ENCODE results near the gene C9. TPM values are rescaled to one million over a fixed set of nuclear protein-coding genes. Genes with fewer than 3 reads are reported as not detected.
"Not testable (repeated sequence)": the region's sequence is repeated elsewhere in the genome, so short reads cannot be mapped to it uniquely, and the experiment has no call there.

Gene C9
- total RNA-seq, 1 donor from 2014 or later, result not detected

- peaks cover under 1% of the 10 kb centered on the region for H3K27me3 Mint-ChIP-seq (ENCODE audit: insufficient read depth)
- no peak for DNase-seq (ENCODE audit: low spot score)
- H3K27ac Mint-ChIP-seq, result no peak overlapping the region
- H3K4me3 Mint-ChIP-seq, result no peak overlapping the region
- no peaks in the 10 kb centered on the region for H3K9me3 Mint-ChIP-seq
- no peaks in the 10 kb centered on the region for H3K4me1 Mint-ChIP-seq (ENCODE audit: low read depth)
- H3K36me3 Mint-ChIP-seq (ENCODE audit: low read depth), result no peaks in the 10 kb centered on the region
- intact Hi-C loops (cut with micrococcal nuclease), result no loop called here
These were observed 22.4 kb downstream of the C9 start for GRCh38 chr5:39341896-39342295.

- peaks cover 2% of the 10 kb centered on the region for H3K27me3 Mint-ChIP-seq (ENCODE audit: insufficient read depth)
- no peaks in the 10 kb centered on the region for H3K9me3 Mint-ChIP-seq
- intact Hi-C loops (cut with micrococcal nuclease), result no loop called here
- no peak overlapping the region for H3K27ac Mint-ChIP-seq
- no peaks in the 10 kb centered on the region for H3K36me3 Mint-ChIP-seq (ENCODE audit: low read depth)
- no peak overlapping the region for H3K4me3 Mint-ChIP-seq
- no peaks in the 10 kb centered on the region for H3K4me1 Mint-ChIP-seq (ENCODE audit: low read depth)
- DNase-seq (ENCODE audit: low spot score), result no peak
These were observed 23.8 kb downstream of the C9 start for GRCh38 chr5:39340506-39340905.

- no peak overlapping the region for H3K27ac Mint-ChIP-seq
- intact Hi-C loops (cut with micrococcal nuclease), result no loop called here
- no peak for DNase-seq (ENCODE audit: low spot score)
- H3K4me1 Mint-ChIP-seq (ENCODE audit: low read depth), result no peaks in the 10 kb centered on the region
- H3K27me3 Mint-ChIP-seq (ENCODE audit: insufficient read depth), result peaks cover 2% of the 10 kb centered on the region
- no peaks in the 10 kb centered on the region for H3K9me3 Mint-ChIP-seq
- no peak overlapping the region for H3K4me3 Mint-ChIP-seq
- H3K36me3 Mint-ChIP-seq (ENCODE audit: low read depth), result no peaks in the 10 kb centered on the region
These were observed 26.9 kb downstream of the C9 start for GRCh38 chr5:39337252-39337915.

- H3K27ac Mint-ChIP-seq; H3K9me3 Mint-ChIP-seq; DNase-seq (ENCODE audit: low spot score); H3K27me3 Mint-ChIP-seq (ENCODE audit: insufficient read depth); H3K4me3 Mint-ChIP-seq; H3K36me3 Mint-ChIP-seq (ENCODE audit: low read depth); H3K4me1 Mint-ChIP-seq (ENCODE audit: low read depth); intact Hi-C loops (cut with micrococcal nuclease): not testable (repeated sequence)
These were observed 30.0 kb downstream of the C9 start for GRCh38 chr5:39334296-39334695.

GRCh38 chr5:39333104-39333503 lies 31.2 kb downstream of the C9 start:
- no peaks in the 10 kb centered on the region for H3K36me3 Mint-ChIP-seq (ENCODE audit: low read depth)
- H3K9me3 Mint-ChIP-seq, result no peaks in the 10 kb centered on the region
- peaks cover 2% of the 10 kb centered on the region for H3K27me3 Mint-ChIP-seq (ENCODE audit: insufficient read depth)
- H3K27ac Mint-ChIP-seq, result no peak overlapping the region
- no peak overlapping the region for H3K4me3 Mint-ChIP-seq
- H3K4me1 Mint-ChIP-seq (ENCODE audit: low read depth), result no peaks in the 10 kb centered on the region
- intact Hi-C loops (cut with micrococcal nuclease), result no loop called here
- DNase-seq (ENCODE audit: low spot score), result no peak

DNA sequence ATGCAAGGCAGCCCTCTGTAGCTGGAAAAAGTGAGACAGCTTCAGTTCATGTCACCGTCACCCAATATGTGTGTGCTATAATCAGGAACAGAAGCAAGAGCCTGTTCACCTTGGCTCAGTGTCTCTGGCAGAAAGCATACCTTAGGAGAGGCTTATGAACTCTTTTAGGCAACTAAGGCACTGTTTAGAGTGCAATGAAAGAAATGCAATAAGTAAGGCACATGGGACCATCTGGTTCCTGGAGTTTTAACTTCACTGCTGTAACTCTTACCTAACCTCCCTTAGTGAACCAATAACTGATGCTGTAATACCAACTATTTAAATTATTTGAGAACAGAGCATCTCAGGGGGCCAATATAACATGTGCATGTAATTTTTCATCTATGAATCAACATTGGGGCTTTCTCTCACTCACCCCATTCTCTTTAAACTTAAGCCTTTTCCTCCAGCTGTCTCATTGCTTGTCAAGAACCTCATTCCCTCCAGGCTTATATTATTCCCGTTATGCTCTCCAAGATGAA lies 32.4 kb downstream of the C9 start:
- intact Hi-C loops (cut with micrococcal nuclease), result no loop called here
- Mint-ChIP-seq H3K4me1 (ENCODE audit: low read depth) (no peaks in the 10 kb centered on the region), H3K36me3 (ENCODE audit: low read depth) (no peaks in the 10 kb centered on the region), H3K27me3 (ENCODE audit: insufficient read depth) (peaks cover 2% of the 10 kb centered on the region), H3K9me3 (no peaks in the 10 kb centered on the region), H3K27ac (no peak overlapping the region), H3K4me3 (no peak overlapping the region)
- DNase-seq (ENCODE audit: low spot score), result no peak

DNA sequence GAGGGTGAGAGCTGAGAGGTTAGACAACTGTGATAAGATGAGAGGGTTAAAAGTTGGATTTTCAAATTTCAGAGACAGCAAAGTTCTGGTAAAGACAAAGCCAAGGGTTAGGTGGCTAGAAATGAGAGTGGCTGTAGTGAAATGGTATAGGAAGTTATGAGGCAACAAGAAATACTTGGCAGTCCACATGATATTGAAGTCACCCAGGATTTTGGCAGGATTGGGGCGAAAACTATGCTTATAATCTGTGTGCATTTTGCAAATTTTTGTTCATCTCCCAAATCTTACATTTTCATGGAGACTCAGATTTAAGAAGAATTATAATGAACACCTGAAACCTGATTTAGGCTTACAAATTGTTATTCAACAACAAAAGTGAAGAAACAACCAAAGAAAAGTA lies 35.6 kb downstream of the C9 start:
- no peak overlapping the region for H3K4me3 Mint-ChIP-seq
- no peaks in the 10 kb centered on the region for H3K4me1 Mint-ChIP-seq (ENCODE audit: low read depth)
- DNase-seq (ENCODE audit: low spot score), result no peak
- no peaks in the 10 kb centered on the region for H3K27me3 Mint-ChIP-seq (ENCODE audit: insufficient read depth)
- H3K9me3 Mint-ChIP-seq, result no peaks in the 10 kb centered on the region
- intact Hi-C loops (cut with micrococcal nuclease), result no loop called here
- no peaks in the 10 kb centered on the region for H3K36me3 Mint-ChIP-seq (ENCODE audit: low read depth)
- no peak overlapping the region for H3K27ac Mint-ChIP-seq

GRCh38 chr5:39323542-39323941 lies 40.8 kb downstream of the C9 start:
- Mint-ChIP-seq H3K27me3 (ENCODE audit: insufficient read depth) (peaks cover 4% of the 10 kb centered on the region), H3K27ac (no peak overlapping the region), H3K4me3 (no peak overlapping the region), H3K4me1 (ENCODE audit: low read depth) (no peaks in the 10 kb centered on the region), H3K36me3 (ENCODE audit: low read depth) (no peaks in the 10 kb centered on the region), H3K9me3 (no peaks in the 10 kb centered on the region)
- DNase-seq (ENCODE audit: low spot score), result no peak
- intact Hi-C loops (cut with micrococcal nuclease), result no loop called here

DNA sequence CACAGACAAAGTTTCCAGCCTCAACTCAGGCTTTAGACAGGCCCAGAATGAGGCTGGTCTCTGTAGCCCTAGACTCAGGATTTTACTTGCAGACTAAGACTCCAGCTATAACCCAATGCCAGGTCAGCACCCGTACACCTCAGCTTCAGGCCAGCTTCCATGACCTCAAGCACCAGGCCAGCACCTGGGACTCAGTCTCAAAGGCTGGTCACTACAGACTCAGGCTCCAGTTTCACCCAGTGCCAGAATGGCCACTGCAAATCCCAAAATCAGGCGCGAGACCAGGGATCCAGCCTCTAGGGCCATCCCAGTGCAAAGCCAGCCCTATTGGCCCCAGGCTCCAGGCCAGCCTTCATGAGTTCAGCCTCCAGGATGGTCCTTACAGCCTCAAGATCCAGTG lies 44.9 kb downstream of the C9 start:
- Mint-ChIP-seq H3K4me1 (ENCODE audit: low read depth) (no peaks in the 10 kb centered on the region), H3K27me3 (ENCODE audit: insufficient read depth) (peaks cover 10% of the 10 kb centered on the region), H3K36me3 (ENCODE audit: low read depth) (no peaks in the 10 kb centered on the region), H3K9me3 (no peaks in the 10 kb centered on the region), H3K27ac (no peak overlapping the region), H3K4me3 (no peak overlapping the region)
- intact Hi-C loops (cut with micrococcal nuclease), result no loop called here
- no peak for DNase-seq (ENCODE audit: low spot score)

GRCh38 chr5:39316464-39316863 lies 47.8 kb downstream of the C9 start:
- peaks cover 12% of the 10 kb centered on the region for H3K27me3 Mint-ChIP-seq (ENCODE audit: insufficient read depth)
- intact Hi-C loops (cut with micrococcal nuclease); DNase-seq (ENCODE audit: low spot score); H3K9me3 Mint-ChIP-seq; H3K4me3 Mint-ChIP-seq; H3K4me1 Mint-ChIP-seq (ENCODE audit: low read depth); H3K27ac Mint-ChIP-seq; H3K36me3 Mint-ChIP-seq (ENCODE audit: low read depth): not testable (repeated sequence)

DNA sequence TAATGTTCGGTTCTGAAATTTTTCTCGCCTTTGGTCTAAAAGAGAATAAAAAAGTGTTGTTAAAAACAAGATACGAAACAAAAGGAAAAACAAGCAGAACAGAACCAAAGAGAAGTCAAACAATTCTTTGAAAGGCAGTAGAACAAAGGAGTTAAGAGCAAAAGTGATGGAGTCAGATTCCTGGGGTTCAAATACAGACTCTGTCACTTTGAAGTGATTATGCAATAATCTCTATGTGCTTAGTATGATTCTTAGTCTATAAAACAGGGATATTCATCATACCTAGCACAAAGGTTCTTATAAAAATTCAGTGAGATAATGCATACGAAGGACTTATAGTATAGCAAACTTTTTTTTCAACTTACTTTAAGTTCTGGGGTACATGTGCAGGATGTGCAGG lies 48.3 kb downstream of the C9 start:
- no peak for DNase-seq (ENCODE audit: low spot score)
- H3K4me3 Mint-ChIP-seq, result no peak overlapping the region
- H3K27ac Mint-ChIP-seq, result no peak overlapping the region
- H3K9me3 Mint-ChIP-seq, result no peaks in the 10 kb centered on the region
- H3K36me3 Mint-ChIP-seq (ENCODE audit: low read depth), result no peaks in the 10 kb centered on the region
- peaks cover 12% of the 10 kb centered on the region for H3K27me3 Mint-ChIP-seq (ENCODE audit: insufficient read depth)
- no peaks in the 10 kb centered on the region for H3K4me1 Mint-ChIP-seq (ENCODE audit: low read depth)
- intact Hi-C loops (cut with micrococcal nuclease), result no loop called here

DNA sequence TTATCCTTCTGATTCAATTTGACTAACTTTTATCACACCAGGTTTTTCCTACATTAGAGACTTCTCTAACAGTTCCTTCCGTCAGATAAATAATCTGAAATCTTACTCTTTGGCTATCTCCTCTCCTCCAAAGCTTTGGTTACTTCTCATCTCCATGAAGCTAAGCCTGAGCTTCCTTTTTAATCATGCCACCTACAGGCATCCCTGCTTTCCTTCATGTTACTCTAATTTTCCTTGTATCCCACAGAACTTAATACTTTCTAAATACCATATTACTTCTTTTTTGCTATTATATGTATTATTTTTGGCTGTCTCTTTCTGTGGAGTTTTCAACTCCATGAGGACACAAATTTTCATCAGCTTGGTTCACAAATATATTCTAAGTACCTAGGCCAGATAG lies 49.7 kb downstream of the C9 start:
- Mint-ChIP-seq H3K9me3 (no peaks in the 10 kb centered on the region), H3K4me3 (no peak overlapping the region), H3K27me3 (ENCODE audit: insufficient read depth) (peaks cover 16% of the 10 kb centered on the region), H3K36me3 (ENCODE audit: low read depth) (no peaks in the 10 kb centered on the region), H3K27ac (no peak overlapping the region), H3K4me1 (ENCODE audit: low read depth) (no peaks in the 10 kb centered on the region)
- no peak for DNase-seq (ENCODE audit: low spot score)
- intact Hi-C loops (cut with micrococcal nuclease), result no loop called here

DNA sequence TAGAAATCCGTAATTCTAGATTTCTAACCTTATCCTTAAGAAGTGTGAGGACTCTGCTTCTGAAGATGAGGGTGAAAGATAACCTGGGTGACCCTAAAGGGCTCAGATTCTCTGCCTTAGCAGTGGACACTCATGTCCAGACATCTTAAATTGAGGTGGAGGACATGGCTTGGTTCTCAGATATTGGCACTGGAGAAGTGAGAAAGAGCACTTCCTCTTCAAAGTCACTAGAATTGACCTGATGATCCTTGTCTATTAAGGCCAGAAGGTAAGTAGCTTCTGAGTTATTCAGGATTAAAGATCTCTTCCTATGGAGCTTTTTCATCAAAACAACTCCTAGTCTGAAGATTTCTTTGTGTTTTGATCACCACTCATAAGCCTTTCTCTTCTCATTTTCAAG lies 54.8 kb downstream of the C9 start:
- Mint-ChIP-seq H3K36me3 (ENCODE audit: low read depth) (no peaks in the 10 kb centered on the region), H3K4me3 (no peak overlapping the region), H3K9me3 (no peaks in the 10 kb centered on the region), H3K4me1 (ENCODE audit: low read depth) (no peaks in the 10 kb centered on the region), H3K27me3 (ENCODE audit: insufficient read depth) (peaks cover 10% of the 10 kb centered on the region), H3K27ac (no peak overlapping the region)
- intact Hi-C loops (cut with micrococcal nuclease), result no loop called here
- DNase-seq (ENCODE audit: low spot score), result no peak

GRCh38 chr5:39302472-39302871 lies 61.8 kb downstream of the C9 start:
- no peak for DNase-seq (ENCODE audit: low spot score)
- Mint-ChIP-seq H3K36me3 (ENCODE audit: low read depth) (no peaks in the 10 kb centered on the region), H3K9me3 (peaks cover 5% of the 10 kb centered on the region), H3K4me3 (no peak overlapping the region), H3K27ac (no peak overlapping the region), H3K4me1 (ENCODE audit: low read depth) (no peaks in the 10 kb centered on the region), H3K27me3 (ENCODE audit: insufficient read depth) (peaks cover 2% of the 10 kb centered on the region)
- intact Hi-C loops (cut with micrococcal nuclease), result no loop called here

Data from activated T-helper 1 cell treated with anti-CD3 and anti-CD28 coated beads, Interleukin-12 subunit alpha, Interleukin-12 subunit beta, Interleukin-2, Interleukin-4 antibody, amounts not matched to agents 30 ng/mL and 10 ng/mL and 1 ng/mL, durations not matched to agents 14 hours and 24 hours and 36 hours (primary cell).